GM10248 (cell line): Measurements from ENCODE around the gene DLGAP3.

ENCODE experiments used
- CTCF ChIA-PET: fragments of 300-600 bp; sonication (Branson Sonifier 250); formaldehyde crosslinking; extraction: SDS; loops from one replicate; lab custom pipeline; 2021; ENCODE audit warnings: antibody characterized with exemption; lab: Yijun Ruan, JAX
- POLR2A ChIA-PET: fragments of 350-650 bp; sonication (Branson Sonifier 250); formaldehyde crosslinking; extraction: SDS; loops from one replicate; lab custom pipeline; 2020; ENCODE audit warnings: antibody characterized with exemption; lab: Yijun Ruan, JAX
- DNase-seq: peaks from one replicate; pipeline ENCODE4 v3.0.0; 2012; ENCODE audit errors: extremely low spot score
- TF ChIP-seq, protein P1 (sequence below): IDR thresholded peaks from 2 replicates; pipeline ENCODE4 v1.5.1; 2012; ENCODE audit warnings: mild to moderate bottlenecking, low read depth; ENCODE audit errors: extremely low read depth, missing control alignments, control extremely low read depth

DLGAP3 gene

DNA sequence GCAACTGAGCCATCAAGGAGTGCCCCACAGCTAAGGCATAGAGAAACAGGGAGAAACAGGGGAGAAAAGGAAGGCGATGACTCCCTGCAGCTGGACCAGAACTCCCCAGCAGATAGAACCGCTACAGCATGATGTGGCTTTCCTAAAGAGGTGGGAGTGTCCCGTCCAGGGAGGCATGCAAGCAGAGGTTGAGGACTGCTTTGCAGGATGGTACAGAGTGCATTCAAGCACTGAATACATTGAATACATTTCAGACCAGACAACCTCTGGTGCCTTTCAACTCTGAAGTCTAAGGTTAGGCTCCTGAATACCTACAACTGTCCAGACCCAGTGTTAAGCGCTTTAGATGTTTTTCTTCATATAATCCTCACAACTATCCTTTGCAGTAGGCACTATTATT lies 13.3 kb downstream of the DLGAP3 start:
- POLR2A ChIA-PET, result no interaction called here
- TF ChIP-seq, protein P1, sequence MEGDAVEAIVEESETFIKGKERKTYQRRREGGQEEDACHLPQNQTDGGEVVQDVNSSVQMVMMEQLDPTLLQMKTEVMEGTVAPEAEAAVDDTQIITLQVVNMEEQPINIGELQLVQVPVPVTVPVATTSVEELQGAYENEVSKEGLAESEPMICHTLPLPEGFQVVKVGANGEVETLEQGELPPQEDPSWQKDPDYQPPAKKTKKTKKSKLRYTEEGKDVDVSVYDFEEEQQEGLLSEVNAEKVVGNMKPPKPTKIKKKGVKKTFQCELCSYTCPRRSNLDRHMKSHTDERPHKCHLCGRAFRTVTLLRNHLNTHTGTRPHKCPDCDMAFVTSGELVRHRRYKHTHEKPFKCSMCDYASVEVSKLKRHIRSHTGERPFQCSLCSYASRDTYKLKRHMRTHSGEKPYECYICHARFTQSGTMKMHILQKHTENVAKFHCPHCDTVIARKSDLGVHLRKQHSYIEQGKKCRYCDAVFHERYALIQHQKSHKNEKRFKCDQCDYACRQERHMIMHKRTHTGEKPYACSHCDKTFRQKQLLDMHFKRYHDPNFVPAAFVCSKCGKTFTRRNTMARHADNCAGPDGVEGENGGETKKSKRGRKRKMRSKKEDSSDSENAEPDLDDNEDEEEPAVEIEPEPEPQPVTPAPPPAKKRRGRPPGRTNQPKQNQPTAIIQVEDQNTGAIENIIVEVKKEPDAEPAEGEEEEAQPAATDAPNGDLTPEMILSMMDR, result no peak
- DNase-seq, result no peak
- CTCF ChIA-PET, result interaction anchor here (1.2 to 1.7 kb wide), 2 partner anchors 9 to 56 kb away, joined by 3 to 4 read pairs; partner anchors contain the start of gene SMIM12

DNA sequence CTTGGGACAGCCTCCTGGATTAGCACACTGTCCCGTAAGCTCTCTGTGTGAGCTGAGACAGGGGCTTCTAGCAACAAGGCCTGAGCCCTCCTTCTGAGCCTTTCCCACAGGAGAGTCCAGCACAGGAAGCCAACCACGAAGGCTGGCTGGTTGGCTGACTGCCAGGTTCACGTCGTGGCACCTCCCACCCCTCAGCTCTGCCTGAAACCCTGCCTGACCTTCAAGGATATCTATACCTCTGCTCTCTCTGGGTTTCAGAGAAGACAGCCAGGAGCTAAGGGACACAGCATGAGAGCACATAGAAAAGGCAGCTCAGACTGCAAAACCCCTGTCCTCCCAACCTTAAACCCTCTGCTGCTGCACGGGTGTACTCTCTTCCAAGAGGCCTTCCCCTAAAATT lies 13.9 kb downstream of the DLGAP3 start:
- TF ChIP-seq, protein P1, result no peak
- CTCF ChIA-PET, result interaction anchor here (1.2 to 1.7 kb wide), 3 partner anchors 9 to 319 kb away, joined by 3 to 4 read pairs (median 3); partner anchors contain the start of gene SMIM12
- no peak for DNase-seq
- POLR2A ChIA-PET, result no interaction called here

DNA sequence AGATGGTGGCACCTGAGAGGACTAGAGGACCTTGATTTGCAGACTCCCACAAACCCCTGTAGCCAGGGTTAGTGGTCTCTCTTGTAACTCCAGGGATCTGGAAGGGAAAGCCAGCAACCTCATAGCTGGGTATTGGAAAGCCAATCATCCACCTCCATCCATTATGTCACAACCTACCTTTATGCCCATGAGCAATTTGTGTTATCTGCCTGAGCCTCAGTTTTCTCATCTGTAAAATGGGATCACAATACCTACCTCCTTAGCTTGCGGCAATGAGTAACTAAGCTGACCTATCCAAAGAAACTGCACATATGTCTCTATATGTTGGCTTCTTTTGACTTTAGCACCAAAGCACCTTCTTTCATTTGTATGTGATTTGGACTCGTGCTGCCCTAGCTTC lies 14.5 kb downstream of the DLGAP3 start:
- POLR2A ChIA-PET, result no interaction called here

DNA sequence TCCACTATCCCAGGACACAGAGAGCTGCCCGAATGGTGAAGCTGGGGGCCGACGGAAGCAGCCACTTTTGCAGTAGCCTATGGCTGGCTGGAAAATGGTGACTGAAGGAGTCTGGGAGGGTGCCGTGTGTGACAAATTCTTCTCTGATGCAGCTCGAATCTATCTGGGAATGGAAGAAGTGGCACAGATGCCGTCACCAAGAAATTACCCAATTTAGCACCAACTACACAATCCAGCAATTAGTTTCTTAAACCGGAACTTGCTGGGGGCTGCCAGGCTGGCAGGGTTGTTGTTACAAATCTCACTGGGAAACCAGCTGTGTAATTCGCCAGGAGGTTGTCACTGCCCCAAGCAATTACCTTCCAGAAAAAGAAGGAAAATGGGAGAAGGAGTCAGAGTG lies 18.0 kb downstream of the DLGAP3 start:
- CTCF ChIA-PET, result interaction anchor here (0.6 to 1.0 kb wide), 2 partner anchors 27 to 45 kb away, joined by 3 read pairs; no protein-coding TSS in a partner anchor
- POLR2A ChIA-PET, result no interaction called here
- no peak for DNase-seq
- TF ChIP-seq, protein P1, result no peak

More for the DNA sequence above, 14.5 kb downstream of the DLGAP3 start:
- DNase-seq, result no peak
- CTCF ChIA-PET, result interaction anchor here (1.2 to 1.5 kb wide), 3 partner anchors 55 to 319 kb away, joined by 3 read pairs; partner anchors contain the start of gene SMIM12
- TF ChIP-seq, protein P1, result no peak

DNA sequence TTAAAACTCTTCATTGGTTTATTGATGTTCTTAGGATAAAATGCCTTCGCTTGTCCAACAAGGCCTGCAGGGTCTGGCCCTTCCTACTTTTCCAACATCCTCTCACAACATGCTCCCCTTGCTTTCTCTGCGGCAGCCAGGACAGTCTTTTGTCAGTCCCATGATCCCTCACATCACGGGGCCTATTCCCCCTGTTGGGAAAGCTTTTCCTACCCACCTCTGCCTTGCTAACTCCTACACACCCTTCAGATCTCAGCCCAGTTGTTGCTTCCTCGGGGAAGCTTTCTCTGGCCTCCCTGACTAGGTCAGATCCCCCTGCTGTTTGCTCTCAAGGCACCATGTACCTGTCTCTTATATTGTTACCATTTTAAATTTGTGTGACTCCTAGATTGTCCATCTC lies 19.0 kb downstream of the DLGAP3 start:
- ChIA-PET CTCF (no interaction called here), POLR2A (no interaction called here)
- DNase-seq, result no peak
- TF ChIP-seq, protein P1, result no peak

DNA sequence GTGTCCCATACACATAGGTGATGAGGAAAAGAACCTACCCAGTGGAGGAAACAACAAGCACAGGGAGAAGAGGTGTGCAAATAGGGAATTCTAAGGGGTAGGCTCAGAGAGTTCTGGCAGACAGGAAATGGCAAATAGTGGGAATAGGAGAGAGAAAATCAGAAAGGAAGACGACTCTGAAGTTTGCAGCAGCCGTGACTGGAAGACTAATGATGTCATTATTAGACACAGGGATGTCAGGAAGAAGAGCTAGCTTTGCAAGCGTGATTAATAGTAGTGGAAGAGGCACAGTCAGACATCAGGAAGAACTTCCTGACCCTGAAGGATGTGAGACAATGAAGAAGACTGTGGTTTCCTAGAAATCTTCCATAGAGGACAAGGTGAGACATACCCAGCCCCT lies 21.1 kb downstream of the DLGAP3 start:
- CTCF ChIA-PET, result no interaction called here
- DNase-seq, result no peak
- POLR2A ChIA-PET, result no interaction called here
- TF ChIP-seq, protein P1, result no peak

DNA sequence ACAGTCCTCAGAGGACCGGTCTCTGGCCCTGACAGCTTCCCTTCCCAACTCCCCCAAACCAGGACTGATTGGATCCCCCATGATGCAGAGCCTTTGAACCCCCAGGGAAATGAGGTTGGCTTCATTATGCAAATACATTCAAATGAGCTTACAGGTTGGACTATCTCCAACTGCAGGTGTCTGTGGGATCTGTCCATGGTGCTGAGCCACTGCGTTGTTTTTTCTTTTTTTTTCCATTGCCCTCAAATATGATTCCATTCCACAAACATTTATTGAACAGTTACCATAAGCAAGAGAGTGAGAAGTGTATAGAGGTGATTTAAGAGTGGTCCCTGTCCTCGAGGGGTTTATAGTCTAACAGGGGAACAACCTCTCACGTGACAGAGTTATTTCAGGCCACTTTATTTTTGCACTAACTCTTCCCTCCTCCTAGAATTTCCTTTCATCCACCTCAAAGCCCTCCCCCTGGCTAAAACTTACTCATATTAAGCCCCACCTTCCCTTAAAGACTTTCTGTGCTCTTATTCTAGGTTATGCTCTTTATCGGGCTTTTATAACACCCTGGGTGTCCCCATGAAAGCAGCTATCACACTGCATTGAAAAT lies 21.9 kb downstream of the DLGAP3 start:
- DNase-seq, result no peak
- ChIA-PET POLR2A (no interaction called here), CTCF (interaction anchor here (1.0 to 1.3 kb wide), 2 partner anchors 9 to 21 kb away, joined by 3 to 4 read pairs; no protein-coding TSS in a partner anchor)
- TF ChIP-seq, protein P1, result no peak
